Measurements from ENCODE around the gene DAZAP2.

Gene DAZAP2

DNA sequence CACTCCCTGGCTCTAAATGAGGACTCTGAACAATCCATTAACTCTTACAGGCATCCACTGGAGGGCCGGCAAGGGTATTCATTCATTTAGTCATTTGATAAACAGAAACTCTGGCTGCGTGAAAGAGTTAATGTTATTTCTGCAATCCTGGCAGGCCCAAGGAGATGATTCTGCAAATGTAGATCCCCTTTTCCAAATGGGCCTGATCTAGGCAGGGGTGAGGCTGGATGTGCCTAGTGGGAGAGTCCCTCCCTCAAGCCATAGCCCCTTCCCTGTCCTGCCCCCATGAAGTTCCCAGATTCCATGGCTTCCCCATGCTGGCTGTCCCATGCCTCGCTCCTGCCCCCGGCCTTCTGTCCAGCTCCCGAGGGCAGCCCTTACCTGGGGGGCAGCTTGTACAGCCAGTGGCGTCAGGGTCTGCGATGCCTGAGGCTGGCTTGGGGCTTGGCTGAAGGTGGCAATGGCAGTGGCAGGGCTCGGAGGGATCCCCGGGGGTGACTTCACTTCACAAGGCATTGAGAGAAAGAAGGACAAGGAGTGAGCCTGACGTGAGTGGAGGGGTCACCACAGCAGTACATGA is 39.2 kb upstream of the DAZAP2 start:
- Histone ChIP-seq H3K4me3 (replicated peaks; ENCODE audit: insufficient read depth, low read length) (no peak overlapping the region), H3K27me3 (ENCODE audit: insufficient read depth, poor library complexity, severe bottlenecking) (no peaks in the 10 kb centered on the region), H3K27ac (replicated peaks) (no peak overlapping the region)
- TF ChIP-seq GABPA (IDR thresholded peaks at IDR 0.05; ENCODE audit: low read depth) (no peak), POLR2AphosphoS5 (IDR thresholded peaks at IDR 0.05; ENCODE audit: low read depth) (no peak)
- TF ChIP-seq, protein P1, sequence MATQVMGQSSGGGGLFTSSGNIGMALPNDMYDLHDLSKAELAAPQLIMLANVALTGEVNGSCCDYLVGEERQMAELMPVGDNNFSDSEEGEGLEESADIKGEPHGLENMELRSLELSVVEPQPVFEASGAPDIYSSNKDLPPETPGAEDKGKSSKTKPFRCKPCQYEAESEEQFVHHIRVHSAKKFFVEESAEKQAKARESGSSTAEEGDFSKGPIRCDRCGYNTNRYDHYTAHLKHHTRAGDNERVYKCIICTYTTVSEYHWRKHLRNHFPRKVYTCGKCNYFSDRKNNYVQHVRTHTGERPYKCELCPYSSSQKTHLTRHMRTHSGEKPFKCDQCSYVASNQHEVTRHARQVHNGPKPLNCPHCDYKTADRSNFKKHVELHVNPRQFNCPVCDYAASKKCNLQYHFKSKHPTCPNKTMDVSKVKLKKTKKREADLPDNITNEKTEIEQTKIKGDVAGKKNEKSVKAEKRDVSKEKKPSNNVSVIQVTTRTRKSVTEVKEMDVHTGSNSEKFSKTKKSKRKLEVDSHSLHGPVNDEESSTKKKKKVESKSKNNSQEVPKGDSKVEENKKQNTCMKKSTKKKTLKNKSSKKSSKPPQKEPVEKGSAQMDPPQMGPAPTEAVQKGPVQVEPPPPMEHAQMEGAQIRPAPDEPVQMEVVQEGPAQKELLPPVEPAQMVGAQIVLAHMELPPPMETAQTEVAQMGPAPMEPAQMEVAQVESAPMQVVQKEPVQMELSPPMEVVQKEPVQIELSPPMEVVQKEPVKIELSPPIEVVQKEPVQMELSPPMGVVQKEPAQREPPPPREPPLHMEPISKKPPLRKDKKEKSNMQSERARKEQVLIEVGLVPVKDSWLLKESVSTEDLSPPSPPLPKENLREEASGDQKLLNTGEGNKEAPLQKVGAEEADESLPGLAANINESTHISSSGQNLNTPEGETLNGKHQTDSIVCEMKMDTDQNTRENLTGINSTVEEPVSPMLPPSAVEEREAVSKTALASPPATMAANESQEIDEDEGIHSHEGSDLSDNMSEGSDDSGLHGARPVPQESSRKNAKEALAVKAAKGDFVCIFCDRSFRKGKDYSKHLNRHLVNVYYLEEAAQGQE (IDR thresholded peaks at IDR 0.05; ENCODE audit: insufficient replicate concordance, low read depth), result no peak
- DNase-seq (ENCODE audit: low read depth in 1 of 2, low spot score in 1 of 2), result no peak

DNA sequence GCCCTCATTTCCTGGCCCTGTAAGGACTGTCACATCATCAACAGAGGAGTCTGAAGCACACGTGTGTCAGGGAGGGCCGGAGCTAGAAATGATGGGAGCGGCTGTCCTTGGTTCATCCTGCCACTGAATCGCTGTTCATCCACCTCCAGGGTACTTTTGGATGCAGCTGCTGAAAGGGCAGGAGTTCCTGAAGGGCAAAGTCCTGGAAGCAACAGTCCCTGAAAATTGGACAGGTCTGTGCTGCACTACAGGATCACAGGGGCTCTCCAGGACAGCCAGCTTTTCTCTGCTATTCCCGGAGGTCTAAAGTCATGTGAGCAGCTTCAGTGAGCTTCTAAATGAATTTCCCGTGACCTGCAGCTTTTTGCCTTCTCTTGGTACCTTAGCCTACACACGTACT is 38.5 kb upstream of the DAZAP2 start:
- Histone ChIP-seq H3K4me3 (replicated peaks; ENCODE audit: insufficient read depth, low read length) (no peak overlapping the region), H3K27me3 (ENCODE audit: insufficient read depth, poor library complexity, severe bottlenecking) (no peaks in the 10 kb centered on the region), H3K27ac (replicated peaks) (no peak overlapping the region)
- no peak for TF ChIP-seq POLR2AphosphoS5 (IDR thresholded peaks at IDR 0.05; ENCODE audit: low read depth)
- TF ChIP-seq SPI1 (IDR thresholded peaks at IDR 0.05; ENCODE audit: borderline replicate concordance, low read depth), result no peak
- TF ChIP-seq, protein P1 (IDR thresholded peaks at IDR 0.05; ENCODE audit: insufficient replicate concordance, low read depth), result no peak
- TF ChIP-seq, protein P2, sequence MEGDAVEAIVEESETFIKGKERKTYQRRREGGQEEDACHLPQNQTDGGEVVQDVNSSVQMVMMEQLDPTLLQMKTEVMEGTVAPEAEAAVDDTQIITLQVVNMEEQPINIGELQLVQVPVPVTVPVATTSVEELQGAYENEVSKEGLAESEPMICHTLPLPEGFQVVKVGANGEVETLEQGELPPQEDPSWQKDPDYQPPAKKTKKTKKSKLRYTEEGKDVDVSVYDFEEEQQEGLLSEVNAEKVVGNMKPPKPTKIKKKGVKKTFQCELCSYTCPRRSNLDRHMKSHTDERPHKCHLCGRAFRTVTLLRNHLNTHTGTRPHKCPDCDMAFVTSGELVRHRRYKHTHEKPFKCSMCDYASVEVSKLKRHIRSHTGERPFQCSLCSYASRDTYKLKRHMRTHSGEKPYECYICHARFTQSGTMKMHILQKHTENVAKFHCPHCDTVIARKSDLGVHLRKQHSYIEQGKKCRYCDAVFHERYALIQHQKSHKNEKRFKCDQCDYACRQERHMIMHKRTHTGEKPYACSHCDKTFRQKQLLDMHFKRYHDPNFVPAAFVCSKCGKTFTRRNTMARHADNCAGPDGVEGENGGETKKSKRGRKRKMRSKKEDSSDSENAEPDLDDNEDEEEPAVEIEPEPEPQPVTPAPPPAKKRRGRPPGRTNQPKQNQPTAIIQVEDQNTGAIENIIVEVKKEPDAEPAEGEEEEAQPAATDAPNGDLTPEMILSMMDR (IDR thresholded peaks at IDR 0.05; ENCODE audit: insufficient read depth, low read length), result no peak
- TF ChIP-seq GABPA (IDR thresholded peaks at IDR 0.05; ENCODE audit: low read depth), result no peak
- DNase-seq (ENCODE audit: low read depth in 1 of 2, low spot score in 1 of 2), result no peak

DNA sequence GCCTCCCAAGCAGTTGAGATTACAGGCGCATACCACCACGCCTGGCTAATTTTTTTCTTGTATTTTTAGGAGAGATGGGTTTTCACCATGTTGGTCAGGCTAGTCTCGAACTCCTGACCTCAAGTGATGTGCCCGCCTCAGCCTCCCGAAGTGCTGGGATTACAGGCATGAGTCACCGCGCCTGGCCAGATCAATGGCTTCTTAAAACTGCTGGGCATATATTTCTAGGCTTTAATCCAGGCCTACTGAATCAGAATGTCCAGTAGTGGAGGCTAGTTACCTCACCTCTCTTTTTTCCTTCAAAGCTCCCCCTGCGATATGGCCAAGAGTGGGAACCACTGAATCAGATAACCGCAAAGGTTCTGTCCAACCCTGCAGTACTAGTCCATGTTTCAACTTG is 37.8 kb upstream of the DAZAP2 start:
- no peaks in the 10 kb centered on the region for H3K27me3 ChIP-seq (ENCODE audit: insufficient read depth, poor library complexity, severe bottlenecking)
- DNase-seq (ENCODE audit: low read depth in 1 of 2, low spot score in 1 of 2), result no peak
- H3K4me3 ChIP-seq (replicated peaks; ENCODE audit: insufficient read depth, low read length), result no peak overlapping the region
- TF ChIP-seq SPI1 (IDR thresholded peaks at IDR 0.05; ENCODE audit: borderline replicate concordance, low read depth) (no peak), POLR2AphosphoS5 (IDR thresholded peaks at IDR 0.05; ENCODE audit: low read depth) (no peak), GABPA (IDR thresholded peaks at IDR 0.05; ENCODE audit: low read depth) (no peak)
- TF ChIP-seq, protein P1 (IDR thresholded peaks at IDR 0.05; ENCODE audit: insufficient replicate concordance, low read depth), result no peak
- TF ChIP-seq, protein P2 (IDR thresholded peaks at IDR 0.05; ENCODE audit: insufficient read depth, low read length), result no peak
- no peak overlapping the region for H3K27ac ChIP-seq (replicated peaks)

Measured in HL-60 (cell line).